H7 (cell line): ENCODE data around the gene CCDC91. TPM values are rescaled to one million over a fixed set of nuclear protein-coding genes. Genes with fewer than 3 reads are reported as not detected.

ENCODE experiments used
- DNase-seq: peaks from one replicate; pipeline ENCODE4 v3.0.0; 2012
- H3K27me3 ChIP-seq: 2 replicates; pipeline ENCODE4 v1.6.0; 2011; ENCODE audit warnings: mild to moderate bottlenecking, low read length; ENCODE audit not compliant: control insufficient read depth, insufficient read depth
- H3K36me3 ChIP-seq: replicated peaks from 2 replicates; pipeline ENCODE4 v1.5.1; 2011; ENCODE audit warnings: low read length; ENCODE audit not compliant: control insufficient read depth, insufficient read depth
- H3K4me3 ChIP-seq: 2 replicates; pipeline ENCODE4 v1.5.1; 2011; ENCODE audit warnings: low read depth, mild to moderate bottlenecking, control low read depth, low read length, moderate library complexity; ENCODE audit not compliant: insufficient read depth
- total RNA-seq: library from RNA; depleted of rRNA; stranded (reverse); fragments of >200 nt; shearing (Covaris generic); gene quantifications from 2 replicates; pipeline ENCODE4 v1.2.3, GENCODE V29; 2014

The CCDC91 gene
- total RNA-seq, 1 experiment from 2014 or later = 11.5 TPM

- H3K36me3 ChIP-seq = no peaks in the 10 kb centered on the region
- no peak for DNase-seq
Observed at GRCh38 chr12:28234444-28234843, 44.2 kb downstream of the CCDC91 start.

GRCh38 chr12:28235015-28235414 is 44.8 kb downstream of the CCDC91 start:
- H3K36me3 ChIP-seq = no peaks in the 10 kb centered on the region
- H3K4me3 ChIP-seq = no peak overlapping the region
- no peak for DNase-seq
- no peaks in the 10 kb centered on the region for H3K27me3 ChIP-seq

More at GRCh38 chr12:28234444-28234843, 44.2 kb downstream of the CCDC91 start:
- H3K27me3 ChIP-seq = no peaks in the 10 kb centered on the region
- no peak overlapping the region for H3K4me3 ChIP-seq

GRCh38 chr12:28235985-28236384 is 45.7 kb downstream of the CCDC91 start:
- DNase-seq = no peak
- H3K36me3 ChIP-seq = no peaks in the 10 kb centered on the region
- H3K27me3 ChIP-seq = no peaks in the 10 kb centered on the region
- no peak overlapping the region for H3K4me3 ChIP-seq

GRCh38 chr12:28237423-28237822 is 47.2 kb downstream of the CCDC91 start:
- no peak for DNase-seq

GRCh38 chr12:28239918-28240317 is 49.7 kb downstream of the CCDC91 start:
- DNase-seq = no peak
- Histone ChIP-seq H3K36me3 (no peaks in the 10 kb centered on the region), H3K4me3 (no peak overlapping the region), H3K27me3 (no peaks in the 10 kb centered on the region)

More at GRCh38 chr12:28237423-28237822, 47.2 kb downstream of the CCDC91 start:
- H3K4me3 ChIP-seq = no peak overlapping the region
- H3K36me3 ChIP-seq = no peaks in the 10 kb centered on the region
- H3K27me3 ChIP-seq = no peaks in the 10 kb centered on the region

- Histone ChIP-seq H3K36me3 (no peaks in the 10 kb centered on the region), H3K27me3 (no peaks in the 10 kb centered on the region), H3K4me3 (no peak overlapping the region)
- DNase-seq = no peak
Observed at GRCh38 chr12:28240853-28241252, 50.6 kb downstream of the CCDC91 start.

- Histone ChIP-seq H3K36me3 (no peaks in the 10 kb centered on the region), H3K4me3 (no peak overlapping the region), H3K27me3 (no peaks in the 10 kb centered on the region)
- DNase-seq = no peak
Observed at GRCh38 chr12:28242129-28242495, 51.9 kb downstream of the CCDC91 start.

- Histone ChIP-seq H3K36me3 (no peaks in the 10 kb centered on the region), H3K27me3 (no peaks in the 10 kb centered on the region), H3K4me3 (no peak overlapping the region)
- no peak for DNase-seq
Observed at GRCh38 chr12:28242496-28243309, 52.4 kb downstream of the CCDC91 start.

- Histone ChIP-seq H3K27me3 (no peaks in the 10 kb centered on the region), H3K36me3 (no peaks in the 10 kb centered on the region), H3K4me3 (no peak overlapping the region)
- no peak for DNase-seq
Observed at GRCh38 chr12:28243310-28243633, 53.0 kb downstream of the CCDC91 start.

GRCh38 chr12:28247806-28248205 is 57.5 kb downstream of the CCDC91 start:
- Histone ChIP-seq H3K27me3 (no peaks in the 10 kb centered on the region), H3K36me3 (no peaks in the 10 kb centered on the region), H3K4me3 (no peak overlapping the region)
- DNase-seq = no peak

GRCh38 chr12:28248555-28249145 is 58.4 kb downstream of the CCDC91 start:
- Histone ChIP-seq H3K27me3 (no peaks in the 10 kb centered on the region), H3K36me3 (no peaks in the 10 kb centered on the region), H3K4me3 (no peak overlapping the region)
- DNase-seq = no peak

- Histone ChIP-seq H3K27me3 (no peaks in the 10 kb centered on the region), H3K4me3 (no peak overlapping the region), H3K36me3 (no peaks in the 10 kb centered on the region)
- DNase-seq = no peak
Observed at GRCh38 chr12:28253161-28253641, 62.9 kb downstream of the CCDC91 start.

- Histone ChIP-seq H3K36me3 (no peaks in the 10 kb centered on the region), H3K4me3 (no peak overlapping the region), H3K27me3 (no peaks in the 10 kb centered on the region)
- DNase-seq = no peak
Observed at GRCh38 chr12:28257411-28257810, 67.2 kb downstream of the CCDC91 start.

- H3K27me3 ChIP-seq = no peaks in the 10 kb centered on the region
- H3K4me3 ChIP-seq = no peak overlapping the region
- no peaks in the 10 kb centered on the region for H3K36me3 ChIP-seq
- DNase-seq = no peak
Observed at GRCh38 chr12:28258998-28259397, 68.7 kb downstream of the CCDC91 start.

GRCh38 chr12:28265435-28266042 is 75.3 kb downstream of the CCDC91 start:
- Histone ChIP-seq H3K27me3 (no peaks in the 10 kb centered on the region), H3K4me3 (no peak overlapping the region), H3K36me3 (no peaks in the 10 kb centered on the region)
- DNase-seq = no peak
